ENCODE results near the gene TOM1L2. TPM values are rescaled to one million over a fixed set of nuclear protein-coding genes. Genes with fewer than 3 reads are reported as not detected.
A peak's percentile ranks its signal among the peaks of the same experiment; 100 is the strongest.

The TOM1L2 gene
- total and polyA plus RNA-seq, 2 donors from 2014 or later: 28.2 to 59.4 TPM

DNA sequence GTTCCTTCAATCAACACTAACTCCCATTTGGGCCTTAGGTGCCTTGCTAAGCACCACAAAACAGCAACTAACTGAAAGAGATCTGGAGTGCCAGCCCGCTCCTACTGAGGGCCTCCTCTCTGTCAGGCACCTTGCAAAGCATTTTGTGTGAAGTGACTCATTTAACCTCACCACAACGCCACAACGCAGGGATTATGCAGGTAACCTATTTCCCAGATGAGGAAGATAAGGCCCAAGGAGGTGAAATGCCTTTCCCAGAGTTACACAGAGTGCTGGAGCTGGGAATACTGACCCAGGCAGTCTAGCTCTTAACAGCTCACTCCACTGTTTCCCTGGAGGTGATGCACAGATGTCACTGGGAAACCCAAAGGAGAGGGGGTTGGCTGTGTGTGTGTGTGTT lies 33.3 kb upstream of the TOM1L2 start:
- no peak overlapping the region for H3K27ac ChIP-seq (ENCODE audit: low read depth in 2 of 2, low read length in 2 of 2)
- no peak overlapping the region for H3K4me3 ChIP-seq (ENCODE audit: low read length in 3 of 3)
- no peaks in the 10 kb centered on the region for H3K4me1 ChIP-seq (ENCODE audit: control insufficient read depth in 2 of 3, insufficient read depth in 2 of 3, low read depth in 1 of 3, low read length in 3 of 3)
- intact Hi-C loops (cut with DNase I): no loop called here
- DNase-seq (no peak), FAIRE-seq (no peak)
- TF ChIP-seq, protein P1, sequence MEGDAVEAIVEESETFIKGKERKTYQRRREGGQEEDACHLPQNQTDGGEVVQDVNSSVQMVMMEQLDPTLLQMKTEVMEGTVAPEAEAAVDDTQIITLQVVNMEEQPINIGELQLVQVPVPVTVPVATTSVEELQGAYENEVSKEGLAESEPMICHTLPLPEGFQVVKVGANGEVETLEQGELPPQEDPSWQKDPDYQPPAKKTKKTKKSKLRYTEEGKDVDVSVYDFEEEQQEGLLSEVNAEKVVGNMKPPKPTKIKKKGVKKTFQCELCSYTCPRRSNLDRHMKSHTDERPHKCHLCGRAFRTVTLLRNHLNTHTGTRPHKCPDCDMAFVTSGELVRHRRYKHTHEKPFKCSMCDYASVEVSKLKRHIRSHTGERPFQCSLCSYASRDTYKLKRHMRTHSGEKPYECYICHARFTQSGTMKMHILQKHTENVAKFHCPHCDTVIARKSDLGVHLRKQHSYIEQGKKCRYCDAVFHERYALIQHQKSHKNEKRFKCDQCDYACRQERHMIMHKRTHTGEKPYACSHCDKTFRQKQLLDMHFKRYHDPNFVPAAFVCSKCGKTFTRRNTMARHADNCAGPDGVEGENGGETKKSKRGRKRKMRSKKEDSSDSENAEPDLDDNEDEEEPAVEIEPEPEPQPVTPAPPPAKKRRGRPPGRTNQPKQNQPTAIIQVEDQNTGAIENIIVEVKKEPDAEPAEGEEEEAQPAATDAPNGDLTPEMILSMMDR (IDR thresholded peaks at IDR 0.05; ENCODE audit: borderline replicate concordance, extremely low read depth, insufficient read depth): no peak
- no peaks in the 10 kb centered on the region for H3K27me3 ChIP-seq (ENCODE audit: control insufficient read depth, insufficient read depth, low read length)
- H3K9me3 ChIP-seq (ENCODE audit: control insufficient read depth in 2 of 3, insufficient read depth in 1 of 3, low read length in 3 of 3): no peaks in the 10 kb centered on the region
- H3K36me3 ChIP-seq (ENCODE audit: control insufficient read depth in 2 of 3, insufficient read depth in 3 of 3, low read length in 3 of 3): peaks cover 0 to 10% (median 10%) of the 10 kb centered on the region in 3 donors
- no peak overlapping the region for H3K9ac ChIP-seq (ENCODE audit: low read length in 3 of 3)

DNA sequence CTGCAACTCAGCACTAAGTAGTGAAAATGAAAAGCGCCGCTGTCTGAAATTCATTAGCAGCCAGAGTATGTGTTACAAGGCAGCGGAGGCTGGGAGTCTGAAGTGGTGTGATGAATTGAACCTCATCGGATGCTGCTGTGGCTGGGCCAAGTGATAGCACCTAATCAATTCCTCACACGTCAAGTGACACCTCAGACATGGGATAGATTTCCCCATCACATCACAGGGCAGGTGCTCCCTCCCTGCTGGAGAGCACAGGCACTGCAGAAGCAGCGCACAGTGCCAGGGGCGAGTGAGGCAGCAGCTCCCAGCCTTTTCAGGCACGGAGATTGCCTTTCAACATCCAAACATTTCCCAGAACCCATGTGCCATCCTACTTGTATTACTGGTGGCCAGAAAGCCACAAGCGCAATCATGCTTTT lies 32.7 kb upstream of the TOM1L2 start:
- TF ChIP-seq, protein P1 (IDR thresholded peaks at IDR 0.05; ENCODE audit: borderline replicate concordance, extremely low read depth, insufficient read depth): no peak
- intact Hi-C loops (cut with DNase I): no loop called here
- H3K4me3 ChIP-seq (ENCODE audit: low read length in 3 of 3): no peak overlapping the region
- no peaks in the 10 kb centered on the region for H3K4me1 ChIP-seq (ENCODE audit: control insufficient read depth in 2 of 3, insufficient read depth in 2 of 3, low read depth in 1 of 3, low read length in 3 of 3)
- H3K9ac ChIP-seq (ENCODE audit: low read length in 3 of 3): no peak overlapping the region
- H3K27me3 ChIP-seq (ENCODE audit: control insufficient read depth, insufficient read depth, low read length): no peaks in the 10 kb centered on the region
- no peak overlapping the region for H3K27ac ChIP-seq (ENCODE audit: low read depth in 2 of 2, low read length in 2 of 2)
- FAIRE-seq (no peak), DNase-seq (peak in 3 of 5 donors; percentile 61 to 69 (median 64))
- no peaks in the 10 kb centered on the region for H3K9me3 ChIP-seq (ENCODE audit: control insufficient read depth in 2 of 3, insufficient read depth in 1 of 3, low read length in 3 of 3)
- H3K36me3 ChIP-seq (ENCODE audit: control insufficient read depth in 2 of 3, insufficient read depth in 3 of 3, low read length in 3 of 3): peaks cover 0 to 10% (median 5%) of the 10 kb centered on the region in 3 donors

DNA sequence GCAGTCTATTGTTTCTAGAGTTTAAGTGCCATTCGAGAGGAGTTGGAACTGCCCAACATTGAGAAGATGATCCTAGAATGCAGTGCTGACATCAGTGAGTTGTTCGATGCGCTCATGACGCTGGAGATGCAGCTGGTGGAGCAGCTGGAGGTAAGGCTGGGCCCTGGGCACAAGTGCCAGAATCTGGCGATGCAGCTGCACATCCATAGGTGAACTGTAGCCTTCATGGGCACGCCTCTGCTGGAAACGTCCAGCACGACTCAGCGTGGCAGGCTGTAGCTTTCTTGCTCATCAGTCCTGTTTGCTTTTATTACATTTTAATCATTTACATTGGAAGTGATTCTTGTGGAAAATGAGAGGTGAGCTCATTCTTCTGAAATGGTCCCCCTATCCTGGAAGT lies 32.1 kb upstream of the TOM1L2 start:
- FAIRE-seq: no peak

More for the DNA sequence above, 32.1 kb upstream of the TOM1L2 start:
- intact Hi-C loops (cut with DNase I): no loop called here
- Histone ChIP-seq H3K27me3 (ENCODE audit: control insufficient read depth, insufficient read depth, low read length) (no peaks in the 10 kb centered on the region), H3K4me3 (ENCODE audit: low read length in 3 of 3) (no peak overlapping the region), H3K36me3 (ENCODE audit: control insufficient read depth in 2 of 3, insufficient read depth in 3 of 3, low read length in 3 of 3) (peaks cover 0 to 8% (median 4%) of the 10 kb centered on the region in 3 donors), H3K27ac (ENCODE audit: low read depth in 2 of 2, low read length in 2 of 2) (no peak overlapping the region), H3K9ac (ENCODE audit: low read length in 3 of 3) (no peak overlapping the region), H3K9me3 (ENCODE audit: control insufficient read depth in 2 of 3, insufficient read depth in 1 of 3, low read length in 3 of 3) (no peaks in the 10 kb centered on the region), H3K4me1 (ENCODE audit: control insufficient read depth in 2 of 3, insufficient read depth in 2 of 3, low read depth in 1 of 3, low read length in 3 of 3) (no peaks in the 10 kb centered on the region)
- DNase-seq: peak in 3 of 5 donors; percentile 19 to 32 (median 21)
- TF ChIP-seq, protein P1 (IDR thresholded peaks at IDR 0.05; ENCODE audit: borderline replicate concordance, extremely low read depth, insufficient read depth): no peak

All from kidney (tissue), 14 donors.